Transverse colon (tissue), 3 donors: ENCODE measurements around the gene ARHGAP8.

ENCODE experiments used
- EP300 ChIP-seq: sonication (generic); formaldehyde crosslinking; IDR thresholded peaks from one replicate; pipeline ENCODE4 v1.6.1; 2017; ENCODE audit warnings: antibody characterized with exemption, low read depth
- POLR2A ChIP-seq: fragments of 450-650 bp; IDR thresholded peaks from one replicate; pipeline ENCODE4 v1.6.1; 2016; ENCODE audit warnings: antibody characterized with exemption, mild to moderate bottlenecking, moderate library complexity
- TF ChIP-seq, protein P1 (sequence below), 5 experiments: fragments of 200-600 bp in 3 of 5; fragments of 450-650 bp in 2 of 5; sonication (generic) in 3 of 5; IDR thresholded peaks; 1 replicate in 2 of 5; 2 replicates in 3 of 5; pipeline ENCODE4 v1.5.1; 2016 to 2017; ENCODE audit warnings: antibody characterized with exemption in 5 of 5, inconsistent platforms in 3 of 5, mild to moderate bottlenecking in 2 of 5, moderate library complexity in 1 of 5

DNA sequence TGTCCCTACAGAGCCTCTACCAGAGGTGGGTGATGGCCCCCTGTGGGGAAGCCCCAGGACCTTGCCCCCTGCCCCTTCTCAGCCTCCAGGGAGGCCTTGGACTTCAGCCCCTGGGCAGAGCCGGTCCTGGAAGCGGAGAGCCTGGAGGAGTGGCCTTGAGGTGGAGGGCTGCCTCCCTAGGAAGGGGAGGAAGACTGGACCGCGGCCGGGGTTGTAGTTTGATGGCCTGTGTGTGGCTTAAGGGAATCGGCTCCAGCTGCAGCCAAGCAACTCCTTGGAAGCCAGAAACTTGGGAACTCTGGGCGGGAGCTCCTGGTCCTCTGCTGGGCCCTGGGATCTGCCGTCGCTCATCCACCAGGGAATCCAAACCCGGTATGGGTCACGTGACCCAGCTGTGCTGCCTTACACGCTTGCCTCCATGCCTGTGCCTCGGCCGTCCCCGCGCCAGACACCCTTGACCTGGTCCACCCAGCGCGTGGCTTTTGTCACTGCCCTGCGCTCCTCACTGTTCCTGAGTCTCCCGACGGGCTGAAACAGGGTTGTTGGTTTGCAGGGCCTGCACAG, 23.5 kb upstream of the ARHGAP8 start:
- TF ChIP-seq, protein P1, sequence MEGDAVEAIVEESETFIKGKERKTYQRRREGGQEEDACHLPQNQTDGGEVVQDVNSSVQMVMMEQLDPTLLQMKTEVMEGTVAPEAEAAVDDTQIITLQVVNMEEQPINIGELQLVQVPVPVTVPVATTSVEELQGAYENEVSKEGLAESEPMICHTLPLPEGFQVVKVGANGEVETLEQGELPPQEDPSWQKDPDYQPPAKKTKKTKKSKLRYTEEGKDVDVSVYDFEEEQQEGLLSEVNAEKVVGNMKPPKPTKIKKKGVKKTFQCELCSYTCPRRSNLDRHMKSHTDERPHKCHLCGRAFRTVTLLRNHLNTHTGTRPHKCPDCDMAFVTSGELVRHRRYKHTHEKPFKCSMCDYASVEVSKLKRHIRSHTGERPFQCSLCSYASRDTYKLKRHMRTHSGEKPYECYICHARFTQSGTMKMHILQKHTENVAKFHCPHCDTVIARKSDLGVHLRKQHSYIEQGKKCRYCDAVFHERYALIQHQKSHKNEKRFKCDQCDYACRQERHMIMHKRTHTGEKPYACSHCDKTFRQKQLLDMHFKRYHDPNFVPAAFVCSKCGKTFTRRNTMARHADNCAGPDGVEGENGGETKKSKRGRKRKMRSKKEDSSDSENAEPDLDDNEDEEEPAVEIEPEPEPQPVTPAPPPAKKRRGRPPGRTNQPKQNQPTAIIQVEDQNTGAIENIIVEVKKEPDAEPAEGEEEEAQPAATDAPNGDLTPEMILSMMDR (IDR thresholded peaks at IDR 0.05) = no peak
- TF ChIP-seq POLR2A (no peak), EP300 (no peak)
